HepG2 (cell line): ENCODE results near the gene CIAO2B. TPM values are rescaled to one million over a fixed set of nuclear protein-coding genes. Genes with fewer than 3 reads are reported as not detected.

Experiments used
- ATAC-seq: fragments of 200-7000 bp; cut with Tn5 transposase; 3 replicates; pipeline ENCODE4 v1.9.1; 2020; ENCODE audit warnings: mild to moderate bottlenecking, moderate library complexity
- BruUV-seq: library from RNA; stranded (reverse); fragments of 400-500 nt; replicated peaks from 2 replicates; lab custom pipeline; 2021; lab: Mats Ljungman, UMichigan
- CTCF ChIA-PET: fragments of 300-600 bp; formaldehyde crosslinking; extraction: SDS; loops from one replicate; lab custom pipeline; 2021; ENCODE audit warnings: low total read pairs, inconsistent platforms, low intra/inter-chr PET ratio; lab: Yijun Ruan, JAX
- POLR2A ChIA-PET: fragments of 350-600 bp; sonication (Branson Sonifier 250); formaldehyde crosslinking; loops from one replicate; lab custom pipeline; 2020; ENCODE audit warnings: antibody characterized with exemption, inconsistent platforms; lab: Yijun Ruan, JAX
- DNase-seq: peaks from one replicate; pipeline ENCODE4 v3.0.0-alpha.2; 2015; ENCODE audit warnings: low spot score
- FAIRE-seq: peaks from 3 replicates; lab custom pipeline; 2011; peaks lifted over from hg19 to GRCh38; lab: Jason Lieb, UNC
- H2AFZ ChIP-seq: one replicate; pipeline ENCODE4 v1.6.1; 2011; ENCODE audit warnings: low read length, inconsistent platforms
- H3K27ac ChIP-seq: fragments of 300-600 bp; 3 replicates; pipeline ENCODE4 v1.8.0; 2011; ENCODE audit warnings: mixed run types, mild to moderate bottlenecking, mixed read lengths, low read length, inconsistent platforms; ENCODE audit not compliant: insufficient read depth; ENCODE audit errors: extremely low read length
- H3K27me3 ChIP-seq, 2 experiments: fragments of 200-600 bp in 1 of 2; 2 replicates in 1 of 2; 3 replicates in 1 of 2; pipeline versions ENCODE4 v1.6.0 to v1.8.0; 2011; ENCODE audit warnings: low read length in 2 of 2, mild to moderate bottlenecking in 2 of 2, moderate library complexity in 2 of 2, inconsistent platforms in 1 of 2; ENCODE audit not compliant: insufficient read depth in 2 of 2, control insufficient read depth in 1 of 2
- H3K36me3 ChIP-seq, 2 experiments: fragments of 200-600 bp in 1 of 2; replicated peaks in 1 of 2; 2 replicates in 1 of 2; 3 replicates in 1 of 2; pipeline versions ENCODE4 v1.5.1 to v1.8.0; 2011; ENCODE audit warnings: low read length in 2 of 2, inconsistent platforms in 1 of 2; ENCODE audit not compliant: insufficient read depth in 2 of 2, control insufficient read depth in 1 of 2
- H3K4me1 ChIP-seq: 2 replicates; pipeline ENCODE4 v1.5.1; 2012; ENCODE audit warnings: low read length, inconsistent platforms; ENCODE audit not compliant: insufficient read depth
- H3K4me2 ChIP-seq: 2 replicates; pipeline ENCODE4 v1.6.0; 2011; ENCODE audit warnings: low read depth, low read length, inconsistent platforms
- H3K4me3 ChIP-seq, 3 experiments: fragments of 200-600 bp in 1 of 3; sonication (generic), shearing (Covaris generic) in 1 of 3; replicated peaks in 1 of 3; 2 replicates each; pipeline ENCODE4 v1.5.1; 2011 to 2016; ENCODE audit warnings: low read length in 3 of 3, inconsistent platforms in 2 of 3, low read depth in 2 of 3, mild to moderate bottlenecking in 2 of 3, control low read depth in 1 of 3, mixed read lengths in 1 of 3; ENCODE audit not compliant: insufficient read depth in 1 of 3
- H3K79me2 ChIP-seq: one replicate; pipeline ENCODE4 v1.6.1; 2011; ENCODE audit warnings: low read length, inconsistent platforms; ENCODE audit not compliant: insufficient read depth
- H3K9ac ChIP-seq: 2 replicates; pipeline ENCODE4 v1.6.0; 2011; ENCODE audit warnings: mild to moderate bottlenecking, low read depth, low read length, inconsistent platforms; ENCODE audit not compliant: insufficient read depth
- H3K9me3 ChIP-seq: 2 replicates; pipeline ENCODE4 v1.5.1; 2012; ENCODE audit warnings: mild to moderate bottlenecking, low read length
- H4K20me1 ChIP-seq: 2 replicates; pipeline ENCODE4 v1.6.0; 2011; ENCODE audit warnings: inconsistent platforms, mild to moderate bottlenecking, low read length, moderate library complexity; ENCODE audit not compliant: insufficient read depth
- E2F5 ChIP-seq: sonication (generic); formaldehyde crosslinking; conservative IDR thresholded peaks from 2 replicates; pipeline ENCODE4 v1.4.0; 2020; ENCODE audit warnings: missing genetic modification reagents
- KLF9 ChIP-seq: IDR thresholded peaks from 2 replicates; pipeline ENCODE4 v1.6.1; 2016; ENCODE audit warnings: low read depth
- MAZ ChIP-seq, 2 experiments: sonication (generic) in 1 of 2; formaldehyde crosslinking in 1 of 2; IDR thresholded peaks; 2 replicates each; pipeline versions ENCODE4 v1.5.0 to v1.6.1; 2012 to 2020; ENCODE audit warnings: low read depth in 2 of 2, mild to moderate bottlenecking in 2 of 2, borderline replicate concordance in 1 of 2, improper control_type of control experiment in 1 of 2, low read length in 1 of 2, missing genetic modification reagents in 1 of 2, moderate library complexity in 1 of 2
- SPEN ChIP-seq: sonication (generic); formaldehyde crosslinking; IDR thresholded peaks from 2 replicates; pipeline ENCODE4 v1.5.1; 2020; ENCODE audit warnings: low read depth, mild to moderate bottlenecking, missing genetic modification reagents
- TP53 ChIP-seq: sonication (generic); formaldehyde crosslinking; conservative IDR thresholded peaks from 2 replicates; pipeline ENCODE4 v1.4.0; 2020; ENCODE audit warnings: missing genetic modification reagents
- ZNF331 ChIP-seq: sonication (generic); formaldehyde crosslinking; IDR thresholded peaks from 2 replicates; pipeline ENCODE4 v1.4.0; 2020; ENCODE audit warnings: missing genetic modification reagents
- WGBS: methylation state at CpG from one replicate; pipeline ENCODE4 v1.1.6; 2017; ENCODE audit warnings: low lambda C conversion rate; 5-methylcytosine and 5-hydroxymethylcytosine counted together
- in situ Hi-C: cut with HindIII; loops from 2 replicates; pipeline ENCODE4 v1.10.0; 2017; ENCODE audit warnings: low pct_unique_long_range_greater_than_20kb; ENCODE audit not compliant: extremely low pct_ligation_motif_present
- intact Hi-C: fragments of 100-400 bp; cut with micrococcal nuclease; formaldehyde crosslinking; loops from one replicate; pipeline ENCODE4 v1.10.0; 2022; ENCODE audit not compliant: unreplicated experiment
- polyA plus RNA-seq, 8 experiments: library from polyadenylated mRNA; depleted of rRNA in 3 of 8; stranded (reverse) in 7 of 8; unstranded in 1 of 8; fragments of >200 nt; fragmentation: Illumina TruSeq in 4 of 8; extraction: Trizol in 4 of 8; gene quantifications; 2 replicates each; pipeline versions ENCODE4 v1.2.1 to v1.2.3, GENCODE V29; 2011 to 2016; ENCODE audit warnings: low read depth in 4 of 8, missing spikeins in 1 of 8, mixed read lengths in 1 of 8; ENCODE audit not compliant: insufficient read depth in 1 of 8
- total RNA-seq, 5 experiments: library from RNA; depleted of rRNA; stranded (reverse); fragments of >200 nt; fragmentation: Illumina TruSeq; extraction: Trizol; gene quantifications; 2 replicates each; pipeline ENCODE4 v1.2.3, GENCODE V29; 2016; ENCODE audit warnings: low read depth in 1 of 5
- TF ChIP-seq, protein P1 (sequence below), 2 experiments: fragments of 450-650 bp in 1 of 2; sonication (generic) in 1 of 2; formaldehyde crosslinking in 1 of 2; IDR thresholded peaks; 2 replicates each; pipeline versions ENCODE4 v1.6.1 to v1.8.0; 2016 to 2022; ENCODE audit warnings: antibody characterized with exemption in 1 of 2, mild to moderate bottlenecking in 1 of 2, missing genetic modification reagents in 1 of 2
- TF ChIP-seq, protein P2 (sequence below): sonication (generic); formaldehyde crosslinking; IDR thresholded peaks from 2 replicates; pipeline ENCODE4 v1.4.0; 2020; ENCODE audit warnings: mild to moderate bottlenecking, missing genetic modification reagents

CIAO2B gene
- total and polyA plus RNA-seq, 2 of the 13 experiments (the other 11 are each of a cell fraction or from before 2014, with no cell fraction given): 157 to 293 TPM

GRCh38 chr16:66903544-66904427 is 30.4 kb downstream of the CIAO2B start:
- Histone ChIP-seq H3K79me2 (no peaks in the 10 kb centered on the region), H4K20me1 (no peaks in the 10 kb centered on the region), H3K4me3 (peak overlapping the region in 1 of 3 experiments; percentile 72; a peak in 2 of 6 replicates), H3K27ac (no peak overlapping the region), H3K4me1 (peaks cover 92% of the 10 kb centered on the region), H3K9me3 (no peaks in the 10 kb centered on the region), H3K4me2 (peak overlapping the region; percentile 82), H3K27me3 (no peaks in the 10 kb centered on the region), H2AFZ (no peak overlapping the region), H3K36me3 (no peaks in the 10 kb centered on the region), H3K9ac (0 out of 2 replicates have a peak overlapping the region, but pooled peaks have one; percentile 74)
- intact Hi-C loops (no loop called here), in situ Hi-C loops (loop anchor here (5.0 kb wide), 1 partner anchor 34 kb away; the partner anchor contains the start of gene CES2)
- BruUV-seq: no TSS peak
- 48% methylated on average over 6 of the region's 11 CpGs for WGBS
- POLR2A ChIA-PET: interaction anchor here (1.1 to 10.3 kb wide), 9 partner anchors 9 to 267 kb away, joined by 3 to 86 read pairs (median 13); partner anchors contain the start of genes CDH16, CES2, CES3 and CIAO2B
- DNase-seq (no peak), FAIRE-seq (no peak), ATAC-seq (no peak)
- CTCF ChIA-PET: no interaction called here
- no peak for TF ChIP-seq SPEN
- no peak for TF ChIP-seq TP53
- TF ChIP-seq MAZ (IDR thresholded peaks at IDR 0.05; ENCODE audit: borderline replicate concordance, low read depth, low read length): no peak
- TF ChIP-seq MAZ (CRISPR knock-in tag; IDR thresholded peaks at IDR 0.05; ENCODE audit: low read depth): no peak
- no peak for TF ChIP-seq ZNF331 (CRISPR knock-in tag)
- TF ChIP-seq, protein P1, sequence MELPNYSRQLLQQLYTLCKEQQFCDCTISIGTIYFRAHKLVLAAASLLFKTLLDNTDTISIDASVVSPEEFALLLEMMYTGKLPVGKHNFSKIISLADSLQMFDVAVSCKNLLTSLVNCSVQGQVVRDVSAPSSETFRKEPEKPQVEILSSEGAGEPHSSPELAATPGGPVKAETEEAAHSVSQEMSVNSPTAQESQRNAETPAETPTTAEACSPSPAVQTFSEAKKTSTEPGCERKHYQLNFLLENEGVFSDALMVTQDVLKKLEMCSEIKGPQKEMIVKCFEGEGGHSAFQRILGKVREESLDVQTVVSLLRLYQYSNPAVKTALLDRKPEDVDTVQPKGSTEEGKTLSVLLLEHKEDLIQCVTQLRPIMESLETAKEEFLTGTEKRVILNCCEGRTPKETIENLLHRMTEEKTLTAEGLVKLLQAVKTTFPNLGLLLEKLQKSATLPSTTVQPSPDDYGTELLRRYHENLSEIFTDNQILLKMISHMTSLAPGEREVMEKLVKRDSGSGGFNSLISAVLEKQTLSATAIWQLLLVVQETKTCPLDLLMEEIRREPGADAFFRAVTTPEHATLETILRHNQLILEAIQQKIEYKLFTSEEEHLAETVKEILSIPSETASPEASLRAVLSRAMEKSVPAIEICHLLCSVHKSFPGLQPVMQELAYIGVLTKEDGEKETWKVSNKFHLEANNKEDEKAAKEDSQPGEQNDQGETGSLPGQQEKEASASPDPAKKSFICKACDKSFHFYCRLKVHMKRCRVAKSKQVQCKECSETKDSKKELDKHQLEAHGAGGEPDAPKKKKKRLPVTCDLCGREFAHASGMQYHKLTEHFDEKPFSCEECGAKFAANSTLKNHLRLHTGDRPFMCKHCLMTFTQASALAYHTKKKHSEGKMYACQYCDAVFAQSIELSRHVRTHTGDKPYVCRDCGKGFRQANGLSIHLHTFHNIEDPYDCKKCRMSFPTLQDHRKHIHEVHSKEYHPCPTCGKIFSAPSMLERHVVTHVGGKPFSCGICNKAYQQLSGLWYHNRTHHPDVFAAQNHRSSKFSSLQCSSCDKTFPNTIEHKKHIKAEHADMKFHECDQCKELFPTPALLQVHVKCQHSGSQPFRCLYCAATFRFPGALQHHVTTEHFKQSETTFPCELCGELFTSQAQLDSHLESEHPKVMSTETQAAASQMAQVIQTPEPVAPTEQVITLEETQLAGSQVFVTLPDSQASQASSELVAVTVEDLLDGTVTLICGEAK (IDR thresholded peaks at IDR 0.05): no peak
- TF ChIP-seq, protein P1 (CRISPR knock-in tag; IDR thresholded peaks at IDR 0.05): 0 out of 2 replicates have a peak, but pooled peaks have one; percentile 41
- TF ChIP-seq, protein P2, sequence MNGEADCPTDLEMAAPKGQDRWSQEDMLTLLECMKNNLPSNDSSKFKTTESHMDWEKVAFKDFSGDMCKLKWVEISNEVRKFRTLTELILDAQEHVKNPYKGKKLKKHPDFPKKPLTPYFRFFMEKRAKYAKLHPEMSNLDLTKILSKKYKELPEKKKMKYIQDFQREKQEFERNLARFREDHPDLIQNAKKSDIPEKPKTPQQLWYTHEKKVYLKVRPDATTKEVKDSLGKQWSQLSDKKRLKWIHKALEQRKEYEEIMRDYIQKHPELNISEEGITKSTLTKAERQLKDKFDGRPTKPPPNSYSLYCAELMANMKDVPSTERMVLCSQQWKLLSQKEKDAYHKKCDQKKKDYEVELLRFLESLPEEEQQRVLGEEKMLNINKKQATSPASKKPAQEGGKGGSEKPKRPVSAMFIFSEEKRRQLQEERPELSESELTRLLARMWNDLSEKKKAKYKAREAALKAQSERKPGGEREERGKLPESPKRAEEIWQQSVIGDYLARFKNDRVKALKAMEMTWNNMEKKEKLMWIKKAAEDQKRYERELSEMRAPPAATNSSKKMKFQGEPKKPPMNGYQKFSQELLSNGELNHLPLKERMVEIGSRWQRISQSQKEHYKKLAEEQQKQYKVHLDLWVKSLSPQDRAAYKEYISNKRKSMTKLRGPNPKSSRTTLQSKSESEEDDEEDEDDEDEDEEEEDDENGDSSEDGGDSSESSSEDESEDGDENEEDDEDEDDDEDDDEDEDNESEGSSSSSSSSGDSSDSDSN (CRISPR knock-in tag): 0 out of 2 replicates have a peak, but pooled peaks have one; percentile 5
- no peak for TF ChIP-seq E2F5 (CRISPR knock-in tag)
- no peak for TF ChIP-seq KLF9 (CRISPR knock-in tag)
